Activated naive CD4-positive, alpha-beta T cell treated with anti-CD3 and anti-CD28 coated beads for 36 hours (primary cell): ENCODE results near the gene PTPN6. TPM values are rescaled to one million over a fixed set of nuclear protein-coding genes. Genes with fewer than 3 reads are reported as not detected.
A peak's percentile ranks its signal among the peaks of the same experiment; 100 is the strongest.

ENCODE experiments used
- CTCF ChIA-PET: fragments of 350-600 bp; sonication (Branson Sonifier 250); formaldehyde crosslinking; loops from one replicate; lab custom pipeline; 2021; ENCODE audit warnings: antibody characterized with exemption; lab: Charles Lee
- DNase-seq: peaks from one replicate; pipeline ENCODE4 v3.0.0-alpha.2; 2020
- H3K27ac Mint-ChIP-seq: one replicate; pipeline ENCODE4 v1.8.0; 2021; ENCODE audit warnings: mild to moderate bottlenecking, mixed read lengths
- H3K27me3 Mint-ChIP-seq: one replicate; pipeline ENCODE4 v1.8.0; 2021; ENCODE audit warnings: low read depth, mixed read lengths
- H3K36me3 Mint-ChIP-seq: one replicate; pipeline ENCODE4 v1.8.0; 2021; ENCODE audit warnings: low read depth, mixed read lengths
- H3K4me1 Mint-ChIP-seq: one replicate; pipeline ENCODE4 v1.8.0; 2021; ENCODE audit warnings: low read depth, mixed read lengths
- H3K4me3 Mint-ChIP-seq: one replicate; pipeline ENCODE4 v1.8.0; 2021; ENCODE audit warnings: mild to moderate bottlenecking, moderate library complexity, mixed read lengths
- H3K9me3 Mint-ChIP-seq: one replicate; pipeline ENCODE4 v1.8.0; 2021; ENCODE audit warnings: mixed read lengths
- intact Hi-C: fragments of 100-400 bp; cut with micrococcal nuclease; formaldehyde crosslinking; loops from one replicate; pipeline ENCODE4 v1.15.1; 2023
- total RNA-seq, 2 experiments: library from RNA; stranded (reverse); gene quantifications; one replicate each; pipeline ENCODE4 v1.2.3, GENCODE V29; 2021

The PTPN6 gene
- total RNA-seq, 2 experiments from 2014 or later: 334 to 348 TPM

GRCh38 chr12:6925540-6926279, 25.4 kb upstream of the PTPN6 start:
- H3K27ac Mint-ChIP-seq: no peak overlapping the region
- H3K9me3 Mint-ChIP-seq: no peaks in the 10 kb centered on the region
- CTCF ChIA-PET: interaction anchor here (0.5 to 4.6 kb wide), 15 partner anchors 9 to 214 kb away, joined by 3 to 43 read pairs (median 4); partner anchors contain the start of genes C12orf57, C1RL, RNU7-1 and SPSB2
- H3K36me3 Mint-ChIP-seq: peaks cover 4% of the 10 kb centered on the region
- DNase-seq: no peak
- H3K4me1 Mint-ChIP-seq: peaks cover 45% of the 10 kb centered on the region
- no peaks in the 10 kb centered on the region for H3K27me3 Mint-ChIP-seq
- intact Hi-C loops: loop anchor here (2.0 to 10.0 kb wide), 2 partner anchors 57 to 709 kb away; no protein-coding TSS in a partner anchor
- peak overlapping the region; percentile 74 for H3K4me3 Mint-ChIP-seq

GRCh38 chr12:6927379-6928021, 23.7 kb upstream of the PTPN6 start, which contains the start of gene ATN1:
ATN1 (plus strand) TSS chr12:6927959; CDS start chr12:6934002, 6,043 bp downstream.
- H3K36me3 Mint-ChIP-seq: no peaks in the 10 kb centered on the region

GRCh38 chr12:6928022-6928702, 23.0 kb upstream of the PTPN6 start:
- CTCF ChIA-PET: interaction anchor here (2.0 kb wide), 1 partner anchor 10 kb away, joined by 6 read pairs; no protein-coding TSS in a partner anchor
- Mint-ChIP-seq H3K27me3 (no peaks in the 10 kb centered on the region), H3K4me1 (peaks cover 64% of the 10 kb centered on the region), H3K9me3 (no peaks in the 10 kb centered on the region), H3K36me3 (peaks cover 3% of the 10 kb centered on the region), H3K27ac (peak overlapping the region; percentile 81), H3K4me3 (peak overlapping the region; percentile 75)
- intact Hi-C loops: loop anchor here (10.0 kb wide), 1 partner anchor 707 kb away; no protein-coding TSS in a partner anchor
- no peak for DNase-seq

More at GRCh38 chr12:6927379-6928021, 23.7 kb upstream of the PTPN6 start, which contains the start of gene ATN1:
- Mint-ChIP-seq H3K27ac (peak within 1 kb of the TSS; percentile 81), H3K4me3 (peak within 1 kb of the TSS; percentile 75), H3K4me1 (peaks cover 59% of the 10 kb centered on the region), H3K9me3 (no peaks in the 10 kb centered on the region), H3K27me3 (no peaks in the 10 kb centered on the region)
- DNase-seq: peak; percentile 51
- CTCF ChIA-PET: interaction anchor here (0.5 to 4.6 kb wide), 4 partner anchors 11 to 533 kb away, joined by 3 to 43 read pairs (median 4); no protein-coding TSS in a partner anchor
- intact Hi-C loops: loop anchor here (10.0 kb wide), 1 partner anchor 707 kb away; no protein-coding TSS in a partner anchor

GRCh38 chr12:6928703-6929407, 22.3 kb upstream of the PTPN6 start:
- CTCF ChIA-PET: interaction anchor here (1.0 to 2.0 kb wide), 4 partner anchors 9 to 179 kb away, joined by 3 to 6 read pairs (median 3); no protein-coding TSS in a partner anchor
- peaks cover 3% of the 10 kb centered on the region for H3K36me3 Mint-ChIP-seq
- intact Hi-C loops: loop anchor here (10.0 kb wide), 1 partner anchor 706 kb away; no protein-coding TSS in a partner anchor
- H3K4me1 Mint-ChIP-seq: peaks cover 71% of the 10 kb centered on the region
- H3K27me3 Mint-ChIP-seq: no peaks in the 10 kb centered on the region
- DNase-seq: no peak
- H3K4me3 Mint-ChIP-seq: peak overlapping the region; percentile 75
- peak overlapping the region; percentile 81 for H3K27ac Mint-ChIP-seq
- H3K9me3 Mint-ChIP-seq: no peaks in the 10 kb centered on the region

- Mint-ChIP-seq H3K27me3 (no peaks in the 10 kb centered on the region), H3K36me3 (peaks cover 5% of the 10 kb centered on the region), H3K4me3 (peak overlapping the region; percentile 75), H3K4me1 (peaks cover 71% of the 10 kb centered on the region), H3K27ac (peak overlapping the region; percentile 81), H3K9me3 (no peaks in the 10 kb centered on the region)
- intact Hi-C loops: loop anchor here (10.0 kb wide), 1 partner anchor 705 kb away; no protein-coding TSS in a partner anchor
- CTCF ChIA-PET: interaction anchor here (0.6 to 2.0 kb wide), 5 partner anchors 8 to 178 kb away, joined by 3 to 6 read pairs (median 3); no protein-coding TSS in a partner anchor
- DNase-seq: no peak
These were observed 21.4 kb upstream of the PTPN6 start for GRCh38 chr12:6929466-6930452.

GRCh38 chr12:6932766-6933165, 18.4 kb upstream of the PTPN6 start:
- CTCF ChIA-PET: interaction anchor here (1.0 to 1.1 kb wide), 2 partner anchors 9 to 63 kb away, joined by 3 to 5 read pairs; no protein-coding TSS in a partner anchor
- Mint-ChIP-seq H3K4me3 (no peak overlapping the region), H3K27me3 (no peaks in the 10 kb centered on the region), H3K27ac (peak overlapping the region; percentile 39), H3K9me3 (no peaks in the 10 kb centered on the region), H3K36me3 (peaks cover 24% of the 10 kb centered on the region), H3K4me1 (peaks cover 72% of the 10 kb centered on the region)
- no peak for DNase-seq
- intact Hi-C loops: no loop called here

- H3K9me3 Mint-ChIP-seq: no peaks in the 10 kb centered on the region
- H3K4me3 Mint-ChIP-seq: no peak overlapping the region
- intact Hi-C loops: no loop called here
- peaks cover 24% of the 10 kb centered on the region for H3K36me3 Mint-ChIP-seq
- CTCF ChIA-PET: interaction anchor here (0.6 to 2.4 kb wide), 4 partner anchors 9 to 470 kb away, joined by 3 to 17 read pairs (median 6); no protein-coding TSS in a partner anchor
- DNase-seq: no peak
- H3K27me3 Mint-ChIP-seq: no peaks in the 10 kb centered on the region
- peaks cover 70% of the 10 kb centered on the region for H3K4me1 Mint-ChIP-seq
- H3K27ac Mint-ChIP-seq: peak overlapping the region; percentile 67
These were observed 17.0 kb upstream of the PTPN6 start for GRCh38 chr12:6934110-6934509.

- intact Hi-C loops: no loop called here
- peaks cover 26% of the 10 kb centered on the region for H3K36me3 Mint-ChIP-seq
These were observed 15.6 kb upstream of the PTPN6 start for GRCh38 chr12:6935371-6936193.

GRCh38 chr12:6936194-6936635, 14.9 kb upstream of the PTPN6 start:
- peaks cover 27% of the 10 kb centered on the region for H3K36me3 Mint-ChIP-seq
- DNase-seq: no peak
- H3K27me3 Mint-ChIP-seq: no peaks in the 10 kb centered on the region
- CTCF ChIA-PET: interaction anchor here (0.6 to 4.8 kb wide), 4 partner anchors 11 to 107 kb away, joined by 3 to 43 read pairs (median 4); no protein-coding TSS in a partner anchor
- peaks cover 53% of the 10 kb centered on the region for H3K4me1 Mint-ChIP-seq
- no peaks in the 10 kb centered on the region for H3K9me3 Mint-ChIP-seq
- intact Hi-C loops: no loop called here
- H3K27ac Mint-ChIP-seq: peak overlapping the region; percentile 96
- peak overlapping the region; percentile 92 for H3K4me3 Mint-ChIP-seq

More at GRCh38 chr12:6935371-6936193, 15.6 kb upstream of the PTPN6 start:
- Mint-ChIP-seq H3K27me3 (no peaks in the 10 kb centered on the region), H3K4me1 (peaks cover 58% of the 10 kb centered on the region), H3K27ac (peak overlapping the region; percentile 96), H3K4me3 (peak overlapping the region; percentile 92), H3K9me3 (no peaks in the 10 kb centered on the region)
- CTCF ChIA-PET: interaction anchor here (0.6 to 4.8 kb wide), 7 partner anchors 10 to 108 kb away, joined by 3 to 43 read pairs (median 5); no protein-coding TSS in a partner anchor
- DNase-seq: no peak
